ENCODE results near the gene PRKAR1A.

PRKAR1A gene

DNA sequence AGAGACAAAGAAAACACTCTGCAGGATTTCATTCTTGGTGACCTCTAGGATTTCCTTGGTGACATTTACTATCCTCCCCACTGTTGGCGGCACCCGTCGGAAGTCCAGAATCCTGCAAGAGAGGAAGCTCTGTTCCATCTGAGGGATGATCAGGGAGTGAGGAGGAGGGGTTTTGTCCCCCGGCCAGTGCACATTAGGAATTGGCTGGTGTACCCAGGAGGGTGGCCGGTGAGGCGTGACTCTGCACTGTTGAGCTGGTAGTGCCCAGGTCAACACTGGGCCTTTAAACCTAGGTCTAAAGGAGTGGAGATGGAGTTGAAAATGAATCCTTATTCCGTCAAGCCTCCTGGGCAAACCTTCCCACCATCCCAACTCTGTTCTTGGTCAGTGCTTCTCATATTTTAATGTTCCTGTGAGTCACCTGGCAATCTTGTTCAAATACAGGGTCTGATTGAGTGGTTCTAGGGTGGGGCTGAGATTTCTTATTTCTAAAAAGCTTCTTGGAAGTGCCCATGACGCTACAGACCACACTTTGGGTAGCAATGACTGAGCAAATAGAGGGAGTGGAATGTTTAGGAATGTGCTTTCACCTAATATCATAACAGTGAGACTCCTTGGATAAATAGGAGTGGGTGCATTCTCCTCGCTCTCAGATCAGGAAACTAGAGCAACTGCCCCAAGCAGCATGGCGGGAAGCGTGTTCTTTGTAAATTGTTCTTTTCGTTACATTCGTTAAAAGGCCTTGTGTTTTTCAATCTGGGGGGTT is 30.7 kb downstream of the PRKAR1A start:
- TF ChIP-seq EZH2 (IDR thresholded peaks at IDR 0.05) (no peak), FOXP2 (optimal IDR thresholded peaks at IDR 0.05; ENCODE audit: control extremely low read depth, extremely low read length, insufficient read depth) (no peak), POLR2AphosphoS5 (IDR thresholded peaks at IDR 0.05; ENCODE audit: borderline replicate concordance, low read depth, low read length) (no peak)
- Histone ChIP-seq H3K36me3 (ENCODE audit: insufficient read depth, low read length) (no peaks in the 10 kb centered on the region), H3K27ac (no peak overlapping the region), H3K4me3 (no peak overlapping the region), H3K9ac (ENCODE audit: insufficient read length) (no peak overlapping the region), H3K9me3 (ENCODE audit: low read depth, low read length) (no peaks in the 10 kb centered on the region)
- no peak for DNase-seq (ENCODE audit: low read depth, low spot score)

DNA sequence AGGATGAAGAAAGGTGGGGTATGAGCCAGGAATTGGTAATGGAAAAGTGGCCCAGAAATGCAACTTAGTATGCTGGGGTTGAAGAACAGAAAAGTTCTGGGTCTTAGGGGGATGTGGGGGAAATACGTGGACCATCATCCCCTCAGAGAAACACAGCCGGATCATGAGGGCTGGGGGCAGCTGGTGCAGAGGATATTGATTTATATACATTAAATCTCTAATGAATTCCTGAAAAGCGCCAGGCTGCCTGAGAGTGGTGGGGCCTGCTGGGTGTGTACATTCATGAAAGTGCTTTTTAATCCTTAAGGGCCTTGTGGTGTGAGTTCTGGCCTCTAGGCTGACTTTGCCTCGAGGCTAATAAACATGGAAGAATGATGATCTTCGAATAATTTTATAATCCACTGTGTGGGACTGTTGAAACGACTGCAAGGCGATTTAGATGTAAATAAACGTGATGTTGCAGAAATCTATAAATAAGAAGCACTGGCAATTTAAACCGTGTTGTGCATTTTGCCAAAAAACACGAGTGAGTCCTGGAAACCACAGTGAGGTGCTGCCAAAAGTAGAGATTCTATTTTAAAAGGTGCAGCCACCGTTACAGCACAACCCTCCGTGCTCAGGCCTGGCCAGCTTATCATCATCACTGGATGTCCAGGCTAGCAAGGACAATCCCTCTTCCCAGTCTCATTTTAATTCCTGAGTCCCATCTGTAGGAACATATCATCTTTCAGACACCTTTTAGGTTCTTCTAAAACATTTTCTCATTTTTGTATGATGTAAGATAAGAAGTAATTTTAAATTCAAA is 32.1 kb downstream of the PRKAR1A start:
- Histone ChIP-seq H3K27ac (no peak overlapping the region), H3K36me3 (ENCODE audit: insufficient read depth, low read length) (no peaks in the 10 kb centered on the region), H3K9me3 (ENCODE audit: low read depth, low read length) (no peaks in the 10 kb centered on the region), H3K9ac (ENCODE audit: insufficient read length) (no peak overlapping the region), H3K4me3 (no peak overlapping the region)
- no peak for DNase-seq (ENCODE audit: low read depth, low spot score)
- TF ChIP-seq EZH2 (IDR thresholded peaks at IDR 0.05), result no peak
- TF ChIP-seq FOXP2 (optimal IDR thresholded peaks at IDR 0.05; ENCODE audit: control extremely low read depth, extremely low read length, insufficient read depth), result no peak

DNA sequence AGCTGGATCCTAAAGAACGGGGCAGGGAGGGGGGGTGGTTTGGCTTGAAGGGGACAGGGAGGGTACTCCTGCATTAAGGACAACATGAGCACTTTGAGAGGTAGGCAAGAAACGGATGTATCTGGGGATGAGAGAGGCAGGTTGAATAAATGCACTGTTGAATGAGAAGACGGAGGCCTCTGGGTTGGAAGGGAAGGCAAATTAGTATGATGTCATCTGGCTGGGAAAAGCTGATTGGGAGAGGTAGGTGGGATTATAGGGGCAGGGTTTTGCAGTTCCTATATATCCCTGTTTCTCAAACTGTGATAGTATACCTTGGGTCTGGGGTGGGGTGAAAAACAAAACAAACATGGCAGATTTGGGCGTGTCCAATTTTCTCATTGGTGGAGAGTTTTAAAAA is 44.3 kb downstream of the PRKAR1A start:
- H3K9ac ChIP-seq (ENCODE audit: insufficient read length), result no peak overlapping the region
- DNase-seq (ENCODE audit: low read depth, low spot score), result no peak
- no peak overlapping the region for H3K27ac ChIP-seq
- no peaks in the 10 kb centered on the region for H3K36me3 ChIP-seq (ENCODE audit: insufficient read depth, low read length)
- H3K4me3 ChIP-seq, result no peak overlapping the region
- TF ChIP-seq FOXP2 (optimal IDR thresholded peaks at IDR 0.05; ENCODE audit: control extremely low read depth, extremely low read length, insufficient read depth) (no peak), POLR2AphosphoS5 (IDR thresholded peaks at IDR 0.05; ENCODE audit: borderline replicate concordance, low read depth, low read length) (no peak), EZH2 (IDR thresholded peaks at IDR 0.05) (no peak)
- H3K9me3 ChIP-seq (ENCODE audit: low read depth, low read length), result no peaks in the 10 kb centered on the region

DNA sequence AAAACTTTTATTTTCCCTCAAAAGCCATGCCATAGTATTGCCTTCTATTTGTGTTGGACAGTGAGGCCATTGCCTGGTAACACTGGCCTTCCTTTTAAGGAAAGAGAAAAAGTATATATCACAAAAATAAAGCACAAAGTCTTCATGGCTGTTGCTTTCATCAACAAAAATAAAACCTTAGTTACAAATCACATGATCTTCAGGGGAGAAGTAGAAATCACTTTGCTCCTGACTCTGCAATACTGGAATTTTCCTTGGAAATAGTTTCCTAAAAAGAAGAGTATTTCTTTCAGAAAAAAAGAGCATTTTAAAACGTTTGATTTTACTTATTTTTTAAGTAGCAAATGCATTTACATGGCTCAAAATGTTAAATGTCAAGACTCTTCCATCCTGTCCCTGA is 47.1 kb downstream of the PRKAR1A start:
- no peak overlapping the region for H3K27ac ChIP-seq
- no peak for DNase-seq (ENCODE audit: low read depth, low spot score)

DNA sequence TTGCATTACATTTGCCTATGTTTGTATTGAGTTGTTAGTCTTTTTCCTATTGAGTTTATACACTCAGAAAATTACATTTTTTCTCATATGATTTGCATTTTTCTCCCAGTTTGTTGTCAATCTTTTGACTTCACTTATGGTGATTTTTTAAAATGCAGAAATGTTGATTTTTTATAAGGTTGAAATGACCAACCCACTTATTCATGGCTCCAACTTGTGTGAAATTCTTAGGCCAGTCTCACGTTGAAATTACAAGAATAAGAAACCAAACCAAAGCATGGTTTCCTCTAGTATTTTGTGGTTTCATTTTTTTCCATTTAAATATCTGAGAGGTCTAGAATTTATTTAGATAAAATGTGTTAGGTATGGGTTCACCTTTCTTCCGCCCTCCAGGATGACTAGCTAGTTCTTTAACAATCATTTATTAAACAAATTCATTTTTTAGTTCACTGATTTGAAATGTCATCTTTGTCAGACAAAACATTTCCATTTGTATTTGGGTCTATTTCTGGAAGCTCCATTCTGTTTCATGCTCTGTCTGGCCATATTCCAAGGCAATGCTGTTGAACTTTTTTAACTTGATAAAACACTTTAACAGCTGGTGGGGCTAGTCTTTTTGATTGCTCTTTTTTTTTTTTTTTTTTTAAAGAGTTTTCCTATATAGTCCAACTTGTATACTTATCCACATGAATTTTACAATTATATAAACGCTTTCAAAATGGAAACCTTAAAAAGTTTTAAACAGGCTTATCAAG is 48.9 kb downstream of the PRKAR1A start:
- H3K36me3 ChIP-seq (ENCODE audit: insufficient read depth, low read length), result no peaks in the 10 kb centered on the region
- H3K4me3 ChIP-seq, result no peak overlapping the region
- no peak overlapping the region for H3K27ac ChIP-seq
- H3K9ac ChIP-seq (ENCODE audit: insufficient read length), result no peak overlapping the region
- DNase-seq (ENCODE audit: low read depth, low spot score), result no peak
- no peaks in the 10 kb centered on the region for H3K9me3 ChIP-seq (ENCODE audit: low read depth, low read length)
- TF ChIP-seq FOXP2 (optimal IDR thresholded peaks at IDR 0.05; ENCODE audit: control extremely low read depth, extremely low read length, insufficient read depth) (no peak), POLR2AphosphoS5 (IDR thresholded peaks at IDR 0.05; ENCODE audit: borderline replicate concordance, low read depth, low read length) (no peak), EZH2 (IDR thresholded peaks at IDR 0.05) (no peak)

More for the DNA sequence above, 47.1 kb downstream of the PRKAR1A start:
- Histone ChIP-seq H3K36me3 (ENCODE audit: insufficient read depth, low read length) (no peaks in the 10 kb centered on the region), H3K9ac (ENCODE audit: insufficient read length) (no peak overlapping the region), H3K9me3 (ENCODE audit: low read depth, low read length) (no peaks in the 10 kb centered on the region), H3K4me3 (no peak overlapping the region)
- TF ChIP-seq POLR2AphosphoS5 (IDR thresholded peaks at IDR 0.05; ENCODE audit: borderline replicate concordance, low read depth, low read length) (no peak), FOXP2 (optimal IDR thresholded peaks at IDR 0.05; ENCODE audit: control extremely low read depth, extremely low read length, insufficient read depth) (no peak), EZH2 (IDR thresholded peaks at IDR 0.05) (no peak)

DNA sequence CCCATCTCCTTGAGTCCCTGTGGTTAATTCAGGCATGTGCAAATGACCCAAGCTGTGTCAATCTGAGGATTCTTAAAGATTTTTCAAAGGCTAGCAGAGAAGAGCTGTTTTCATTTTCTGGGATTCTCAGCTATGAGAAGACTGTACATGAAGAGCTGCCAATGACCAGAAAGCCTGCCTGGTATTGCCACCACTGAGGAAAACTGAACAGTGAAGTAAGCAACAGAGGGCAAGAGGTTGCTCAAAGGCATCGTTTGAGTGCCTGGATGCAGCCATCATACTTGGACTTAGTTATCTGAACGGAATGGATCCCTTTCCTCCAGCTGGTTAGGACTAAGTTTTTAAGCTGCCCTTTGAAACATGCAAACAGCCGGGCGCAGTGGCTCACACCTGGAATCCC is 50.5 kb downstream of the PRKAR1A start:
- no peak overlapping the region for H3K4me3 ChIP-seq
- H3K36me3 ChIP-seq (ENCODE audit: insufficient read depth, low read length), result no peaks in the 10 kb centered on the region
- TF ChIP-seq POLR2AphosphoS5 (IDR thresholded peaks at IDR 0.05; ENCODE audit: borderline replicate concordance, low read depth, low read length), result no peak
- no peak for TF ChIP-seq EZH2 (IDR thresholded peaks at IDR 0.05)
- TF ChIP-seq FOXP2 (optimal IDR thresholded peaks at IDR 0.05; ENCODE audit: control extremely low read depth, extremely low read length, insufficient read depth), result no peak
- no peak for DNase-seq (ENCODE audit: low read depth, low spot score)
- no peak overlapping the region for H3K9ac ChIP-seq (ENCODE audit: insufficient read length)
- no peaks in the 10 kb centered on the region for H3K9me3 ChIP-seq (ENCODE audit: low read depth, low read length)
- H3K27ac ChIP-seq, result no peak overlapping the region

DNA sequence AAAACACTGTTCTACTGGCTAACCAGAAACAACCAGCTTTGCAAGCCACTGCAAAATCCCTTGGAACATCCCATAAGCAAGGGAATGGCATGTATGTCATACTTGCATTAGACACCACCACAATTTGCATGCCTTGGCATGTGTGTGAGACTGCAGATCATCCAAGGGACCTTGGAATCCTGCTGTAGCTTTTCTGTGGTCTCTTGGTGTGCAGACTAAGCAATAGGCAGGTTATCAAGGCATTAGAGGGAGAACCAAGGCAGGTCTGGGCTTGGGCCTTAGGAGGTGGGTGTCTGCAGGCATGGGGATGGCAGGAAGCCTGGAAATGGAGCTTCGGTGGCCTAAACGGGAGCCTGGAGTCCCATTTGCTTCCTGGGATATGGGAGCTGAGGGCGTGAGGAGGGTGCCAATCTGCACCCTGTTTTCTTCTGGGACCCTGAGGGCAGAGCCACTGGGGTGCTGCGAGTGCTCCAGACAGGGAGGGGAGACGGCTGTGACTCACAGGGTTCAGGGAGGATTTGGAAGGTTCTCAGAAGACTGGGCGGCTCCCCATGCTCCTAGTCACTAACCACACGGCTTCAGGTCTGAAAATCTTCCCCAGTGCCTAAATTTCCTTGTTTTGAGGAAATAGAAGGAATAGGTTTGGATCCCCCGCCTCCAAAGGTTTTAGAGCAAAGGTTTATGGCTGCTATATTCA is 52.3 kb downstream of the PRKAR1A start:
- TF ChIP-seq POLR2AphosphoS5 (IDR thresholded peaks at IDR 0.05; ENCODE audit: borderline replicate concordance, low read depth, low read length) (no peak), FOXP2 (optimal IDR thresholded peaks at IDR 0.05; ENCODE audit: control extremely low read depth, extremely low read length, insufficient read depth) (no peak), EZH2 (IDR thresholded peaks at IDR 0.05) (no peak)
- H3K27ac ChIP-seq, result no peak overlapping the region
- no peaks in the 10 kb centered on the region for H3K36me3 ChIP-seq (ENCODE audit: insufficient read depth, low read length)
- H3K9ac ChIP-seq (ENCODE audit: insufficient read length), result no peak overlapping the region
- no peak overlapping the region for H3K4me3 ChIP-seq
- no peaks in the 10 kb centered on the region for H3K9me3 ChIP-seq (ENCODE audit: low read depth, low read length)
- DNase-seq (ENCODE audit: low read depth, low spot score), result no peak

Measured in SK-N-MC (cell line).